ENCODE data around the gene EIF3K. TPM values are rescaled to one million over a fixed set of nuclear protein-coding genes. Genes with fewer than 3 reads are reported as not detected.

The EIF3K gene
- polyA plus RNA-seq, 2 of the 4 experiments (the other 2 are of a cell fraction) = 419 to 937 TPM

DNA sequence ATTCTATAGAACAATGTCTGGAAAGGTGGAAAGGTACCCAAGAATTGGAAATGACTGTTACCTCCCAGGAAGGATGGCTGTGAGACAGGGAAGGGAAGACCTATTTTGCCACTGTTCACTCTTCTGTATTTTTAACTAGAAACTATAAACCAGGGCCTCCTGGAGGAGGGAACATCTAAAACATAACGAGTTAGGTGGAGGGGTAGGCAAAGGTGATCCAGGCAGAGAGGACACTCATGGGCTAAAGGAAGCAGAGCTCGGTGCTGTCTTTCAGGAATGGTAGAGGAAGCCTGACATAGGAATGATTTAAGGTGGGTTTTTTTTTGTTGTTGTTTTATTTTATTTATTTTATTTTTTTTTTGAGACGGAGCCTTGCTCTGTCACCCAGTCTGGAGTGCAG lies 5.8 kb downstream of the EIF3K start:
- ATAC-seq = no peak
- ChIA-PET CTCF (interaction anchor here (0.6 to 5.5 kb wide), 12 partner anchors 10 to 222 kb away, joined by 3 to 46 read pairs (median 3); partner anchors contain the start of genes ACTN4 and FAM98C), POLR2A (no interaction called here)
- 88% methylated on average over 3 of the region's 3 CpGs for WGBS (ENCODE audit: missing lambda C conversion rate)
- H3K4me3 ChIP-seq = no peak overlapping the region
- peak; percentile 72 for FAIRE-seq
- H3K9me3 ChIP-seq = no peaks in the 10 kb centered on the region
- no peak for DNase-seq (ENCODE audit: low read depth in 1 of 2, low spot score in 1 of 2)
- H3K4me1 ChIP-seq = peaks cover 14% of the 10 kb centered on the region
- no peak for TF ChIP-seq TFCP2L1 (CRISPR knock-in tag; IDR thresholded peaks at IDR 0.05)
- no peak for TF ChIP-seq PHF8 (IDR thresholded peaks at IDR 0.05; ENCODE audit: borderline replicate concordance, low read depth)
- TF ChIP-seq NR3C1 (IDR thresholded peaks at IDR 0.05) = no peak
- TF ChIP-seq ESRRA (IDR thresholded peaks at IDR 0.05; ENCODE audit: borderline replicate concordance, low read length) = no peak
- TF ChIP-seq FOSB (CRISPR knock-in tag; IDR thresholded peaks at IDR 0.05) = no peak
- no peak for TF ChIP-seq CBX8 (IDR thresholded peaks at IDR 0.05)
- H3K4me2 ChIP-seq = no peak overlapping the region
- no peak overlapping the region for H3K27ac ChIP-seq

DNA sequence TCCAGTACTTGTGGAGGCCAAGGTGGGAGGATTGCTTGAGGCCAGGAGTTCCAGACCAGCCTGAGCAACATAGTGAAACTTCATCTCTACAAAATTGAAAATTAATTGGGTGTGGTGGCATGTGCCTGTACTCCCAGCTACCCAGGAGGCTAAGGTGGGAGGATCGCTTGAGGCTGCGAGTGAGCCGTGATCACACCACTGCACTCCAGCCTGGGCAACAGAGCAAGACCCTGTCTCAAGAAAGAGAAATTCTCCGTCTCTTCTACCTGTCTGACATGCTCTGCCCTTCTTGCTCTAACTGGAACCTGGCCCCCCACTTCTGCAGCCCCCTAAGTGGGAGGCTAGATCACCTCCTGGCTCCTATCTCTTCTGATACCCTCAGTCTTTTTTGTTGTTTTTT lies 7.4 kb downstream of the EIF3K start:
- ChIA-PET POLR2A (no interaction called here), CTCF (interaction anchor here (1.5 to 5.5 kb wide), 6 partner anchors 8 to 224 kb away, joined by 4 to 46 read pairs (median 11); partner anchors contain the start of genes ACTN4, FAM98C and MAP4K1)
- Histone ChIP-seq H3K4me2 (no peak overlapping the region), H3K27ac (no peak overlapping the region), H3K9me3 (no peaks in the 10 kb centered on the region), H3K4me3 (no peak overlapping the region), H3K4me1 (peaks cover 23% of the 10 kb centered on the region)
- TF ChIP-seq SMC3 (IDR thresholded peaks at IDR 0.05) (no peak), NFE2L2 (conservative IDR thresholded peaks at IDR 0.05; ENCODE audit: low read length) (no peak), ZFP36 (IDR thresholded peaks at IDR 0.05; ENCODE audit: borderline replicate concordance, partially characterized antibody) (no peak), ELK1 (IDR thresholded peaks at IDR 0.05; ENCODE audit: low read depth, low read length) (no peak), HEYL (CRISPR knock-in tag; IDR thresholded peaks at IDR 0.05) (no peak), MYC (IDR thresholded peaks at IDR 0.05; ENCODE audit: borderline replicate concordance, low read length) (no peak), RAD21 (conservative IDR thresholded peaks at IDR 0.05 in 1 of 2, IDR thresholded peaks at IDR 0.05 in 1 of 2) (no peak), HOXB5 (CRISPR knock-in tag; IDR thresholded peaks at IDR 0.05) (no peak), KDM1A (IDR thresholded peaks at IDR 0.05; ENCODE audit: low read depth) (no peak), ESRRA (IDR thresholded peaks at IDR 0.05; ENCODE audit: borderline replicate concordance, low read length) (no peak), EHMT2 (IDR thresholded peaks at IDR 0.05; ENCODE audit: low read depth) (no peak), EHF (CRISPR knock-in tag; IDR thresholded peaks at IDR 0.05) (no peak)
- TF ChIP-seq, protein P1, sequence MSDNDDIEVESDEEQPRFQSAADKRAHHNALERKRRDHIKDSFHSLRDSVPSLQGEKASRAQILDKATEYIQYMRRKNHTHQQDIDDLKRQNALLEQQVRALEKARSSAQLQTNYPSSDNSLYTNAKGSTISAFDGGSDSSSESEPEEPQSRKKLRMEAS (IDR thresholded peaks at IDR 0.05) = no peak
- TF ChIP-seq, protein P2, sequence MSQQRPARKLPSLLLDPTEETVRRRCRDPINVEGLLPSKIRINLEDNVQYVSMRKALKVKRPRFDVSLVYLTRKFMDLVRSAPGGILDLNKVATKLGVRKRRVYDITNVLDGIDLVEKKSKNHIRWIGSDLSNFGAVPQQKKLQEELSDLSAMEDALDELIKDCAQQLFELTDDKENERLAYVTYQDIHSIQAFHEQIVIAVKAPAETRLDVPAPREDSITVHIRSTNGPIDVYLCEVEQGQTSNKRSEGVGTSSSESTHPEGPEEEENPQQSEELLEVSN (IDR thresholded peaks at IDR 0.05; ENCODE audit: borderline replicate concordance, low read depth) = no peak
- TF ChIP-seq, protein P3, sequence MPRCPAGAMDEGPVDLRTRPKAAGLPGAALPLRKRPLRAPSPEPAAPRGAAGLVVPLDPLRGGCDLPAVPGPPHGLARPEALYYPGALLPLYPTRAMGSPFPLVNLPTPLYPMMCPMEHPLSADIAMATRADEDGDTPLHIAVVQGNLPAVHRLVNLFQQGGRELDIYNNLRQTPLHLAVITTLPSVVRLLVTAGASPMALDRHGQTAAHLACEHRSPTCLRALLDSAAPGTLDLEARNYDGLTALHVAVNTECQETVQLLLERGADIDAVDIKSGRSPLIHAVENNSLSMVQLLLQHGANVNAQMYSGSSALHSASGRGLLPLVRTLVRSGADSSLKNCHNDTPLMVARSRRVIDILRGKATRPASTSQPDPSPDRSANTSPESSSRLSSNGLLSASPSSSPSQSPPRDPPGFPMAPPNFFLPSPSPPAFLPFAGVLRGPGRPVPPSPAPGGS (IDR thresholded peaks at IDR 0.05) = no peak
- DNase-seq (ENCODE audit: low read depth in 1 of 2, low spot score in 1 of 2) = no peak
- no peak for ATAC-seq
- peak; percentile 63 for FAIRE-seq
- 95% methylated on average over 4 of the region's 4 CpGs for WGBS (ENCODE audit: missing lambda C conversion rate)

- no peak overlapping the region for H3K4me3 ChIP-seq
- ATAC-seq (0 out of 6 replicates have a peak, but pooled peaks of 1 of the 2 experiments have one; percentile 19), DNase-seq (ENCODE audit: low read depth in 1 of 2, low spot score in 1 of 2) (no peak), FAIRE-seq (no peak)
- peak overlapping the region in 1 of 2 experiments; percentile 28; a peak in 3 of 6 replicates for H3K27ac ChIP-seq
- no peaks in the 10 kb centered on the region for H3K9me3 ChIP-seq
- peaks cover 38% of the 10 kb centered on the region for H3K4me1 ChIP-seq
- ChIA-PET CTCF (interaction anchor here (1.0 to 5.5 kb wide), 4 partner anchors 84 to 226 kb away, joined by 3 to 29 read pairs (median 8); partner anchors contain the start of gene FAM98C), POLR2A (interaction anchor here (0.6 to 0.9 kb wide), 2 partner anchors 10 to 11 kb away, joined by 3 to 4 read pairs; partner anchors contain the start of gene EIF3K)
- H3K4me2 ChIP-seq = no peak overlapping the region
- 0 out of 2 replicates have a peak, but pooled peaks have one; percentile 30 for TF ChIP-seq TP53 (CRISPR knock-in tag; IDR thresholded peaks at IDR 0.05)
- TF ChIP-seq ESRRA (IDR thresholded peaks at IDR 0.05; ENCODE audit: borderline replicate concordance, low read length) = no peak
- WGBS (ENCODE audit: missing lambda C conversion rate) = 95% methylated on average over 6 of the region's 6 CpGs
Measured at GRCh38 chr19:38629568-38629967, 10.6 kb downstream of the EIF3K start.
